Occipital lobe (tissue), 2 donors: ENCODE data around the gene TMEM164. TPM values are rescaled to one million over a fixed set of nuclear protein-coding genes. Genes with fewer than 3 reads are reported as not detected.

Source experiments
- DNase-seq: peaks from one replicate; lab custom pipeline; 2025; lab: John Stamatoyannopoulos, UW
- total RNA-seq: library from RNA; depleted of rRNA; stranded (reverse); fragments of >200 nt; gene quantifications from one replicate; pipeline ENCODE4 v1.2.3, GENCODE V29; 2014

The TMEM164 gene
- total RNA-seq, 1 donor from 2014 or later = 11.7 TPM

- DNase-seq = no peak
Measured at GRCh38 chrX:110070970-110071369, 68.1 kb downstream of the TMEM164 start.

GRCh38 chrX:110081320-110081719, 78.4 kb downstream of the TMEM164 start:
- DNase-seq = no peak

- peak; percentile 5 for DNase-seq
Measured at GRCh38 chrX:110081740-110082139, 78.8 kb downstream of the TMEM164 start.

- no peak for DNase-seq
Measured at GRCh38 chrX:110082161-110082560, 79.2 kb downstream of the TMEM164 start.

- no peak for DNase-seq
Measured at GRCh38 chrX:110086162-110086915, 83.4 kb downstream of the TMEM164 start.

GRCh38 chrX:110086916-110087484, 84.1 kb downstream of the TMEM164 start:
- no peak for DNase-seq

GRCh38 chrX:110087485-110088356, 84.8 kb downstream of the TMEM164 start:
- DNase-seq = no peak

- no peak for DNase-seq
Measured at GRCh38 chrX:110089656-110090403, 86.9 kb downstream of the TMEM164 start.

- DNase-seq = no peak
Measured at GRCh38 chrX:110097920-110098319, 95.0 kb downstream of the TMEM164 start.

- no peak for DNase-seq
Measured at GRCh38 chrX:110103344-110103743, 100.4 kb downstream of the TMEM164 start.

GRCh38 chrX:110104078-110104477, 101.2 kb downstream of the TMEM164 start:
- DNase-seq = no peak

GRCh38 chrX:110108381-110108821, 105.5 kb downstream of the TMEM164 start:
- DNase-seq = no peak

- no peak for DNase-seq
Measured at GRCh38 chrX:110114260-110114776, 111.4 kb downstream of the TMEM164 start.

- no peak for DNase-seq
Measured at GRCh38 chrX:110116066-110116980, 113.4 kb downstream of the TMEM164 start.

- no peak for DNase-seq
Measured at GRCh38 chrX:110118530-110118929, 115.6 kb downstream of the TMEM164 start.

- DNase-seq = no peak
Measured at GRCh38 chrX:110119480-110119879, 116.6 kb downstream of the TMEM164 start.

- DNase-seq = no peak
Measured at GRCh38 chrX:110120025-110120424, 117.1 kb downstream of the TMEM164 start.

- DNase-seq = no peak
Measured at GRCh38 chrX:110123331-110123782, 120.4 kb downstream of the TMEM164 start.

- no peak for DNase-seq
Measured at GRCh38 chrX:110125446-110126162, 122.7 kb downstream of the TMEM164 start.
